Activated T-cell treated with anti-CD3 and anti-CD28 coated beads, Interleukin-2, amount 50 U/mL, for 48 hours (primary cell): Measurements from ENCODE around the gene DAPK1.
"Not testable (repeated sequence)": the region's sequence is repeated elsewhere in the genome, so short reads cannot be mapped to it uniquely, and the experiment has no call there.

Source experiments
- DNase-seq, 2 experiments: peaks; one replicate each; pipeline ENCODE4 v3.0.0-alpha.2; 2020

DAPK1 gene

GRCh38 chr9:87547671-87548081 lies 50.0 kb downstream of the DAPK1 start:
- no peak for DNase-seq

DNA sequence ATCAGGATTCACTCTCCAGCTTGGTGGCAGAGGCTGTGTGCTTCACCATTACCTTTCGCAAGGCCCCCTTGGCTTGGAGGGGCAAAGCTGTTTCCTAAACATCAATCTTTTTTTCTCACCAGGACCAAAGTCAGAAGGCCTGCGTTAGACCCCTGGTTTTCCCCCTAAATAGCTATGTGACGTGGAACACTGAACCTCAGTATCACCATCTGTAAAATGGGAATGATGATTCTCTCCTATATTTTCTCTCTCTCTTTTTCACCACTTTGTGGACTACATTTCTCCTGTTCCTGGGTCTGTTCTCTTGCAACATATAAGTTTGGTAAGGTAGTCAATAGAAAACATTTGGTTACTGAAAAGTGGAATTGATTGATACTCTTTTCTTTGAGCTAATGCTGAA lies 50.5 kb downstream of the DAPK1 start:
- DNase-seq: no peak

DNA sequence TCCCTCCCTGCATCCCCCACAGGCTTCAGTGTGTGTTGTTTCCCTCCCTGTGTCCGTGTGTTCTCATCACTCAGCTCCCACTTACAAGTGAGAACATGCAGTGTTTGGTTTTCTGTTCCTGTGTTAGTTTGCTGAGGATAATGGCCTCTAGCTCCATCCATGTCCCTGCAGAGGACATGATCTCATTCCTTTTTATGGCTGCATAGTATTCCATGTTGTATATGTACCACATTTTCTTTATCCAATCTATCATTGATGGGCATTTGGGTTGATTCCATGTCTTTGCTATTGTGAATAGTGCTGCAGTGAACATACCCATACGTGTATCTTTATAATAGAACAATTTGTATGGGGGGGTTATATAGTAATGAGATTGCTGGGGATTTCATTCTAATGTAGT lies 51.4 kb downstream of the DAPK1 start:
- DNase-seq: not testable (repeated sequence)

- no peak for DNase-seq
Measured at GRCh38 chr9:87549791-87550190, 52.1 kb downstream of the DAPK1 start.

- no peak for DNase-seq
Measured at GRCh38 chr9:87550253-87550954, 52.7 kb downstream of the DAPK1 start.

- no peak for DNase-seq
Measured at GRCh38 chr9:87551772-87552217, 54.1 kb downstream of the DAPK1 start.

GRCh38 chr9:87554171-87554910 lies 56.7 kb downstream of the DAPK1 start:
- DNase-seq: no peak

DNA sequence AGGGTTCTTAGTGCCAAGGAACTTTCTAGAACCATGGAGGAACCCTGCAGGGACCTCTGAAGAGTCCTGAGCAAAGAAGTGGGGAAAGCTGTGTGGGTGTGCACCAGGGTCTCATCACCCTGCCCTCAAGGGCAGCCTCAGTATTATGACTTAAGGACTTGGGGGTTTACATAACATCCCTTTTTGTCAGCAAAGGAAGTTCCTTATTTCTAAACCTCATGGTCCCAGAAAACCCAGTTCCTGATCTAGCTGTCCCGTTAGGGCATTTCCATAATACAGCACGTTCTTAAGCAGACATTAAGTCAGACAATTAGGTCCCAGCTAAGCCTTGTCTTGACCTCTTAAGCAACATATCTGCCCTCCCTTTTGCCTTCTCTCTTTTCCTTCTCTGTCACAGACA lies 57.3 kb downstream of the DAPK1 start:
- no peak for DNase-seq

- DNase-seq: no peak
Measured at GRCh38 chr9:87556039-87556438, 58.4 kb downstream of the DAPK1 start.

- DNase-seq: no peak
Measured at GRCh38 chr9:87556821-87557220, 59.2 kb downstream of the DAPK1 start.

DNA sequence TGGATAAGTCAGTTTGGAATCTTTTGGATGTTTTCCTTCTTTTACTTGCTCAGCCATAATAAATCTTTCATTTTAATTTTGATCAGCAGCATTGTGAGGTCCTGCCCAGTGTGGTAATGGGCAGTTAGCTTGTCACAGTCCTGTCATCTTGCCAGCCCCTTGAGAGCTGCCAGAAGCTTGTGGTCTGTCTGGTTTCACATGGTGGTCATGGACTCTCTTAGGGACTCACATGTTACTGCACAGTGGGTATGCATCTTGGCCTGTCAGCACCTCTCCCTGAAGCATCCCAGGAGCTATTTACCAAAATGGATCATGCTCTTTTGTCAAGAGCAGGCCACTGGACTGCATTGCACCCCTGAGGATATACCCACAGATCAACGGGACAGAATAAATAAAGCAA lies 60.3 kb downstream of the DAPK1 start:
- no peak for DNase-seq

DNA sequence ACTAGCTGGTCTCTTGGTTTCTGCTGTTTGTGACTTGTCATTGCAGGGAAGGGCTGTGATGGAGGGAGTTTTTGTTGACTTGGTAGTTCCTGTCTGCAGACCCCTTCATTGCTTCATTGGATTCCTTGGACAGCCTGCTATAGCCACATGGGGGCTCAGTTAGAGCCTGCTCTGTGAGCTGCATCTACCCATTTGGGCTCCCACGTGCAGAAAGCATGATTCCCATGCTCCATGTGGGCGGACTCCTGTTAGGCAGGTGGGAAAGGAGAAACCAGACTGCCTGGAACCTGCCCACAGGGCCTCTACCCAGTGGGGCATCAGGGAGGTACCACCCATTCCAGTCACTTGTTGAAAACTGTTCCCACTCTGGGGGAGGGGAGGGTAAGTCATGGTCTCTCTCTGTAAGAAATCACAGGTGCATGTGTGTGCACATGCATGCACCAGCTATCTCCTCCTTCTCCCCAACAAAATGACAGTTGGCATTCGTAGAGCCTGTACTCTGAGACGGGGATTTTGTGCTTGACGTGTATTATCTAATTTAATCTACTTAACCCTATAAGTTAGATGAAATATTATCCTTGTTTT lies 61.0 kb downstream of the DAPK1 start:
- no peak for DNase-seq

DNA sequence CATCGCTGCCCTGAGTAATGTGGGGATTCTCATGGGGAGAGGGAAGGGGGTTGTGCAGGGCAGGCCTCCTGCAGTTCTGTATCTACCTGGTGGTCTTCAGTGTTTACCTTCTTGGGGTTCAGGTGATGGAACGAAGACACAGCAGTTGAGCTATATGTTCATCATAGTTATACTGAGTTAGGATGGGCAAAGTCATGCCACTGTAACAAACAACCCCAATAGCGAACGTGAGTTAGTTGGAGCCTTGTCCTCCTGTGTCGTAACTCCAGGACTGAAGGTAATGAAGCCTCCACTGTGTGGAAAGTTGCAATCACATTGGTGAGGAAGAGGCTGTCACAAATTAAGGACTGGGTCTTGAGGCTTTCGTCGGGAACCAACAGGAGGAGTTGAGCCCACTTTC lies 64.4 kb downstream of the DAPK1 start:
- DNase-seq: no peak

DNA sequence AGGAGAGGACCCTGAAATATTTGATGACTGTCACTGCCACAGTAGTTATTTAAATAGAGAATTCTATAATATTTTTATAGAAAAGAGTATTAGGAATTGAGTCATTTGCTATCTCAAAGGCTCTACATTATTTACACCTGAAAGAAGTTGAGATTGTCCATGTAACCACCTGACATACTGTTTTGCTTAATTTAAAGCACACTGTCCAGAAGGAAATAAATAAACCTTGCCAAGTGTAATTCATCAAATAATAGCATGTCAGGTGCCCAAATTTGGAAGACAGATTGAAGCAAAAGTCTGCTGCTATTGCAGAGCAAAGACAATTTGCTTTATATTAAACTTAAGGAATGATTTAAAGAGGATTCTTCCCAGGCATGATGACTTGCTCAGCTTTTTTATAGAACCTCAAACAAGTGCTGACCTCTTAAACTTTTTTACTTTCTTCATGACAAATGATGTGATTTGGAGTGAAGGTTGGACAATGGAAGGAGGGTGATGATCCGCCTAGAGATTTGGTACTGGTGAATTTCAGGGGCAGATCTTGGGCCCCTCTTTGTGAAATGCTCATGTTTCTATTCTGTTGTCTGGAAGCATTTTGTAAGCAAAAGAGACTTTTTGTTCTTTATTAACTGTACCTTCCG lies 65.0 kb downstream of the DAPK1 start:
- no peak for DNase-seq

- DNase-seq: no peak
Measured at GRCh38 chr9:87564111-87564510, 66.4 kb downstream of the DAPK1 start.

GRCh38 chr9:87564791-87565241 lies 67.1 kb downstream of the DAPK1 start:
- DNase-seq: no peak

- no peak for DNase-seq
Measured at GRCh38 chr9:87567001-87567400, 69.3 kb downstream of the DAPK1 start.

DNA sequence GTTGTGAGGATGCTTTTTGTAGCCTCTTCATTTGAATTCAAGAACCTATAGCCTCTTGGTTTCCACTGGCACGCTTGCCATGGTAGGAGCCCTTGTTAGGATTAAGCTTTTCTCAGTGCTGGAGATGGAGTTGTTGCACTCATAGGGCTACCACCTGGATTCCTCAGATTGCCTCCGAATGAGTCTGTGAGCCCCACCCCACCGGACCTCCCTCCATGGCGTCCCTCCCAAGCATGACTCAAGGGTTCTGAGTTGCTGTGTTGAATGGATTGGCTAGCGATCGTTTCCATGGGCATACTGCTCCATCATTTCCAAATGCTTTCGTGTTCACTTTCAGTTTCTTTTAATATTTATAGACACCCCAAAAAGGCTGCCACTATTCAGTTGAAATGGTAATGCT lies 69.9 kb downstream of the DAPK1 start:
- DNase-seq: no peak

DNA sequence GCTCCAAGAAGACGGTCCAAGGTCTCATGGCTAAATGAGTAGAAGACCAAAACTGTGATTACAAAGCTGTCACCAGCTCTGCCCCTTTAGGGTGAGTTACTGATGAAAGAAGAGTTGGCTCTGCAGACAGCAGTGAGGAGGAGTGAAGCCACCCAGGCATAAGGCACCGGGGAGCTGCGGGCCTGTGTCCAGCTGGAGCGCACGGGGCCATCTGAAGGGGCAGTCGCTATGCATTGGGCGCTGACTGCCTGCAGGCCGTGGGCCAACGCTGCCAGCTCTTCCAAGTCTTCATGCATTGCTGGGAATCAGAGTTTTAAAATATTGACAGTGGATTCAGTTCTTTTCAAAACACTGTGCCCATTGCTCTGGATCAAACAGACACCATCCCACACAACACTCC lies 70.3 kb downstream of the DAPK1 start:
- DNase-seq: no peak

- no peak for DNase-seq
Measured at GRCh38 chr9:87568401-87568800, 70.7 kb downstream of the DAPK1 start.

DNA sequence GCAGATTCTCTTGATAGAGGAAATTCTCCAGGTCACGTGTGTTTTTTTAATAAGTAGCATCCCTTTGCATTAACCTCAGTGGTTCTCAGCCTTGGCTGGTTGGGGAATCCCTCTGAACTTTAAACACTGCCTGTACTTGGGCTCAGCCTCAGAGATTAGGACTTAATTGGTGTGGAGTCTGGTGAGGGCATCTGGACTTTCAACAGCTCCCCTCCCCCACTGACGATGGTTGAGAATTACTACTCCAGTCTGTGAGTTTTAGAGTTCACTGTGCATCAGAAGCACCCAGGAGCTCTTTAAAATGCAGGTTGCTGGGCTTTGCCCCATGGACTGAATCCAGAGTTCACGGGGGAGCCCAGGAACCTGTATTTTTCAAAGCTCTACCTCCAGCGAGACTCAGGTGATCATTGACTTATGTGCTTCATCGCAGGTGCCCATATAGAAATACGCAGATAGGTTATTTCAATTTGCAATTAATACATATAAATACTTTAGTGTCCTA lies 71.4 kb downstream of the DAPK1 start:
- DNase-seq: no peak

GRCh38 chr9:87569518-87569917 lies 71.9 kb downstream of the DAPK1 start:
- no peak for DNase-seq
